ENCODE measurements around the gene HBEGF. TPM values are rescaled to one million over a fixed set of nuclear protein-coding genes. Genes with fewer than 3 reads are reported as not detected.

The HBEGF gene
- total and polyA plus RNA-seq, 10 of the 15 experiments (the other 5 are each of a cell fraction or from before 2014, with no cell fraction given), result 0.87 to 3.1 (median 2.1) TPM

DNA sequence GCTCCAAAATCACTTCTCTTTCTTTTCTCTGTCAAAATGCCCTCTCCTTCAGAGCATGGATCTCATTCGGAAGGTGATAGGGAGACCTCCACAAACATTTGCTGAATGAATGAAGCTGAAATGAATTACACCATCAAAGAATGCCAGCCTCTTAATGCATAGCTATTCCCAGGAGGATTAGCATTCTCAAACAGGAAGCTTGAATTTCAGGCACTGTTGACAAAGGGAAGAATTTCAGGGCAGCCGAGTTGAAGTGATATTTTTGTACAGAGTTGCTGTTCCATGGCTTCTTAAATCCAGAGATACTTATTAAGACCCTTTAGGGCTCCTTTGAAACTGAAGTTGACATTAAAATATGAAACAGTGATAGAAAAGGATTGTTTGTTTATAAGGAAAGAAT, 18.8 kb downstream of the HBEGF start:
- DNase-seq (ENCODE audit: low read depth, low spot score) (no peak), ATAC-seq (no peak), FAIRE-seq (no peak)
- H3K27ac ChIP-seq (ENCODE audit: control insufficient read depth, insufficient read depth), result no peak overlapping the region
- TF ChIP-seq DPF2 (IDR thresholded peaks at IDR 0.05), result no peak
- no peak for TF ChIP-seq RUNX3 (IDR thresholded peaks at IDR 0.05; ENCODE audit: low read length)
- no peak for TF ChIP-seq HDAC2 (IDR thresholded peaks at IDR 0.05)
- TF ChIP-seq, protein P1, sequence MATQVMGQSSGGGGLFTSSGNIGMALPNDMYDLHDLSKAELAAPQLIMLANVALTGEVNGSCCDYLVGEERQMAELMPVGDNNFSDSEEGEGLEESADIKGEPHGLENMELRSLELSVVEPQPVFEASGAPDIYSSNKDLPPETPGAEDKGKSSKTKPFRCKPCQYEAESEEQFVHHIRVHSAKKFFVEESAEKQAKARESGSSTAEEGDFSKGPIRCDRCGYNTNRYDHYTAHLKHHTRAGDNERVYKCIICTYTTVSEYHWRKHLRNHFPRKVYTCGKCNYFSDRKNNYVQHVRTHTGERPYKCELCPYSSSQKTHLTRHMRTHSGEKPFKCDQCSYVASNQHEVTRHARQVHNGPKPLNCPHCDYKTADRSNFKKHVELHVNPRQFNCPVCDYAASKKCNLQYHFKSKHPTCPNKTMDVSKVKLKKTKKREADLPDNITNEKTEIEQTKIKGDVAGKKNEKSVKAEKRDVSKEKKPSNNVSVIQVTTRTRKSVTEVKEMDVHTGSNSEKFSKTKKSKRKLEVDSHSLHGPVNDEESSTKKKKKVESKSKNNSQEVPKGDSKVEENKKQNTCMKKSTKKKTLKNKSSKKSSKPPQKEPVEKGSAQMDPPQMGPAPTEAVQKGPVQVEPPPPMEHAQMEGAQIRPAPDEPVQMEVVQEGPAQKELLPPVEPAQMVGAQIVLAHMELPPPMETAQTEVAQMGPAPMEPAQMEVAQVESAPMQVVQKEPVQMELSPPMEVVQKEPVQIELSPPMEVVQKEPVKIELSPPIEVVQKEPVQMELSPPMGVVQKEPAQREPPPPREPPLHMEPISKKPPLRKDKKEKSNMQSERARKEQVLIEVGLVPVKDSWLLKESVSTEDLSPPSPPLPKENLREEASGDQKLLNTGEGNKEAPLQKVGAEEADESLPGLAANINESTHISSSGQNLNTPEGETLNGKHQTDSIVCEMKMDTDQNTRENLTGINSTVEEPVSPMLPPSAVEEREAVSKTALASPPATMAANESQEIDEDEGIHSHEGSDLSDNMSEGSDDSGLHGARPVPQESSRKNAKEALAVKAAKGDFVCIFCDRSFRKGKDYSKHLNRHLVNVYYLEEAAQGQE (IDR thresholded peaks at IDR 0.05; ENCODE audit: low read depth, low read length), result no peak
- TF ChIP-seq SIN3A (IDR thresholded peaks at IDR 0.05; ENCODE audit: low read depth, low read length), result no peak
- no peak for TF ChIP-seq RB1 (IDR thresholded peaks at IDR 0.05; ENCODE audit: borderline replicate concordance)
- TF ChIP-seq, protein P2, sequence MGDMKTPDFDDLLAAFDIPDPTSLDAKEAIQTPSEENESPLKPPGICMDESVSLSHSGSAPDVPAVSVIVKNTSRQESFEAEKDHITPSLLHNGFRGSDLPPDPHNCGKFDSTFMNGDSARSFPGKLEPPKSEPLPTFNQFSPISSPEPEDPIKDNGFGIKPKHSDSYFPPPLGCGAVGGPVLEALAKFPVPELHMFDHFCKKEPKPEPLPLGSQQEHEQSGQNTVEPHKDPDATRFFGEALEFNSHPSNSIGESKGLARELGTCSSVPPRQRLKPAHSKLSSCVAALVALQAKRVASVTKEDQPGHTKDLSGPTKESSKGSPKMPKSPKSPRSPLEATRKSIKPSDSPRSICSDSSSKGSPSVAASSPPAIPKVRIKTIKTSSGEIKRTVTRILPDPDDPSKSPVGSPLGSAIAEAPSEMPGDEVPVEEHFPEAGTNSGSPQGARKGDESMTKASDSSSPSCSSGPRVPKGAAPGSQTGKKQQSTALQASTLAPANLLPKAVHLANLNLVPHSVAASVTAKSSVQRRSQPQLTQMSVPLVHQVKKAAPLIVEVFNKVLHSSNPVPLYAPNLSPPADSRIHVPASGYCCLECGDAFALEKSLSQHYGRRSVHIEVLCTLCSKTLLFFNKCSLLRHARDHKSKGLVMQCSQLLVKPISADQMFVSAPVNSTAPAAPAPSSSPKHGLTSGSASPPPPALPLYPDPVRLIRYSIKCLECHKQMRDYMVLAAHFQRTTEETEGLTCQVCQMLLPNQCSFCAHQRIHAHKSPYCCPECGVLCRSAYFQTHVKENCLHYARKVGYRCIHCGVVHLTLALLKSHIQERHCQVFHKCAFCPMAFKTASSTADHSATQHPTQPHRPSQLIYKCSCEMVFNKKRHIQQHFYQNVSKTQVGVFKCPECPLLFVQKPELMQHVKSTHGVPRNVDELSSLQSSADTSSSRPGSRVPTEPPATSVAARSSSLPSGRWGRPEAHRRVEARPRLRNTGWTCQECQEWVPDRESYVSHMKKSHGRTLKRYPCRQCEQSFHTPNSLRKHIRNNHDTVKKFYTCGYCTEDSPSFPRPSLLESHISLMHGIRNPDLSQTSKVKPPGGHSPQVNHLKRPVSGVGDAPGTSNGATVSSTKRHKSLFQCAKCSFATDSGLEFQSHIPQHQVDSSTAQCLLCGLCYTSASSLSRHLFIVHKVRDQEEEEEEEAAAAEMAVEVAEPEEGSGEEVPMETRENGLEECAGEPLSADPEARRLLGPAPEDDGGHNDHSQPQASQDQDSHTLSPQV (IDR thresholded peaks at IDR 0.05), result no peak
- no peak for TF ChIP-seq POLR2A (IDR thresholded peaks at IDR 0.05; ENCODE audit: low read depth, low read length)
- TF ChIP-seq RAD51 (IDR thresholded peaks at IDR 0.05), result no peak
- no peak for TF ChIP-seq EED (IDR thresholded peaks at IDR 0.05; ENCODE audit: low read depth)
- ChIA-PET CTCF (interaction anchor here (0.6 to 2.3 kb wide), 11 partner anchors 10 to 255 kb away, joined by 3 to 11 read pairs (median 4); no protein-coding TSS in a partner anchor), SMC1A (ENCODE audit: uncharacterized antibody, unreplicated experiment) (interaction anchor here (0.7 to 4.1 kb wide), 9 partner anchors 10 to 83 kb away, joined by 4 to 22 read pairs (median 8); partner anchors contain the start of genes HBEGF and PFDN1), RAD21 (ENCODE audit: unreplicated experiment) (interaction anchor here (0.9 to 2.2 kb wide), 5 partner anchors 20 to 86 kb away, joined by 3 to 12 read pairs (median 3); partner anchors contain the start of gene PFDN1), POLR2A (interaction anchor here (0.6 to 1.4 kb wide), 3 partner anchors 17 to 46 kb away, joined by 3 to 5 read pairs (median 3); no protein-coding TSS in a partner anchor)
- no peaks in the 10 kb centered on the region for H3K36me3 ChIP-seq (ENCODE audit: control insufficient read depth in 2 of 2, insufficient read depth in 2 of 2, low read length in 1 of 2)
- H2AFZ ChIP-seq (ENCODE audit: control insufficient read depth, low read depth, low read length), result no peak overlapping the region
- H3K4me2 ChIP-seq (ENCODE audit: control insufficient read depth, insufficient read depth), result no peak overlapping the region
- BruUV-seq (replicated peaks), result no TSS peak
- H3K79me2 ChIP-seq (ENCODE audit: control insufficient read depth, insufficient read depth, low read length), result no peaks in the 10 kb centered on the region
- 47% methylated on average over 2 of the region's 2 CpGs for WGBS (ENCODE audit: insufficient coverage, insufficient replicate concordance, low lambda C conversion rate, missing lambda C conversion rate)
- no peak overlapping the region for H3K9ac ChIP-seq (ENCODE audit: control insufficient read depth, insufficient read depth, low read length)
- no peaks in the 10 kb centered on the region for H4K20me1 ChIP-seq (ENCODE audit: control insufficient read depth, insufficient read depth)
- no peak overlapping the region for H3K4me3 ChIP-seq
- in situ Hi-C loops (cut with MboI) (no loop called here), intact Hi-C loops (cut with micrococcal nuclease; ENCODE audit: unreplicated experiment) (no loop called here)
- no peaks in the 10 kb centered on the region for H3K4me1 ChIP-seq (ENCODE audit: control insufficient read depth, insufficient read depth, low read length)
- no peaks in the 10 kb centered on the region for H3K27me3 ChIP-seq (replicated peaks in 1 of 2; ENCODE audit: control insufficient read depth in 2 of 2, insufficient read depth in 2 of 2, low read length in 1 of 2)
- H3K9me3 ChIP-seq (replicated peaks; ENCODE audit: control insufficient read depth, insufficient read depth, low read length), result no peaks in the 10 kb centered on the region

Data from GM12878 (cell line).